ENCODE results near the gene TIPARP.

Gene TIPARP

DNA sequence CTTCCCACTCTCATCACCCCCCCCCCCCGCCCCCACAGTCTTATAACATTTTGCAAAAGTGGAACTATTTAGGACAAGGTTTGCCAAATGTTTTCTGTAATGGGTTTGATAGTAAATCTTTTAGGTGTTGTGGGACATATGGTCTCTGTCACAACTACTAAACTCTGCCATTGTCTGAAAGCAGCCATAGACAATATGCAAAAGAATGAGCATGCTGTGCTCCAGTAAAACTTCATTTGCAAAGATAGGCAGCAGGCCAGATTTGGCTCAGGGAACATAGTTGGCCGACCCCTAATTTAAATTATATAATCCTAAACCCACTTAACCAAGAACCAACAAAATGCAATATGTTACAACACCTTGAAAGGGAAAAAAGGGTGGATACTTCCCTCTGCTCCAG is 46.4 kb downstream of the TIPARP start:
- TF ChIP-seq, protein P1, sequence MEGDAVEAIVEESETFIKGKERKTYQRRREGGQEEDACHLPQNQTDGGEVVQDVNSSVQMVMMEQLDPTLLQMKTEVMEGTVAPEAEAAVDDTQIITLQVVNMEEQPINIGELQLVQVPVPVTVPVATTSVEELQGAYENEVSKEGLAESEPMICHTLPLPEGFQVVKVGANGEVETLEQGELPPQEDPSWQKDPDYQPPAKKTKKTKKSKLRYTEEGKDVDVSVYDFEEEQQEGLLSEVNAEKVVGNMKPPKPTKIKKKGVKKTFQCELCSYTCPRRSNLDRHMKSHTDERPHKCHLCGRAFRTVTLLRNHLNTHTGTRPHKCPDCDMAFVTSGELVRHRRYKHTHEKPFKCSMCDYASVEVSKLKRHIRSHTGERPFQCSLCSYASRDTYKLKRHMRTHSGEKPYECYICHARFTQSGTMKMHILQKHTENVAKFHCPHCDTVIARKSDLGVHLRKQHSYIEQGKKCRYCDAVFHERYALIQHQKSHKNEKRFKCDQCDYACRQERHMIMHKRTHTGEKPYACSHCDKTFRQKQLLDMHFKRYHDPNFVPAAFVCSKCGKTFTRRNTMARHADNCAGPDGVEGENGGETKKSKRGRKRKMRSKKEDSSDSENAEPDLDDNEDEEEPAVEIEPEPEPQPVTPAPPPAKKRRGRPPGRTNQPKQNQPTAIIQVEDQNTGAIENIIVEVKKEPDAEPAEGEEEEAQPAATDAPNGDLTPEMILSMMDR (IDR thresholded peaks at IDR 0.05) = no peak
- no peak for TF ChIP-seq ZFX (IDR thresholded peaks at IDR 0.05; ENCODE audit: borderline replicate concordance)
- no peak overlapping the region for H3K27ac ChIP-seq

DNA sequence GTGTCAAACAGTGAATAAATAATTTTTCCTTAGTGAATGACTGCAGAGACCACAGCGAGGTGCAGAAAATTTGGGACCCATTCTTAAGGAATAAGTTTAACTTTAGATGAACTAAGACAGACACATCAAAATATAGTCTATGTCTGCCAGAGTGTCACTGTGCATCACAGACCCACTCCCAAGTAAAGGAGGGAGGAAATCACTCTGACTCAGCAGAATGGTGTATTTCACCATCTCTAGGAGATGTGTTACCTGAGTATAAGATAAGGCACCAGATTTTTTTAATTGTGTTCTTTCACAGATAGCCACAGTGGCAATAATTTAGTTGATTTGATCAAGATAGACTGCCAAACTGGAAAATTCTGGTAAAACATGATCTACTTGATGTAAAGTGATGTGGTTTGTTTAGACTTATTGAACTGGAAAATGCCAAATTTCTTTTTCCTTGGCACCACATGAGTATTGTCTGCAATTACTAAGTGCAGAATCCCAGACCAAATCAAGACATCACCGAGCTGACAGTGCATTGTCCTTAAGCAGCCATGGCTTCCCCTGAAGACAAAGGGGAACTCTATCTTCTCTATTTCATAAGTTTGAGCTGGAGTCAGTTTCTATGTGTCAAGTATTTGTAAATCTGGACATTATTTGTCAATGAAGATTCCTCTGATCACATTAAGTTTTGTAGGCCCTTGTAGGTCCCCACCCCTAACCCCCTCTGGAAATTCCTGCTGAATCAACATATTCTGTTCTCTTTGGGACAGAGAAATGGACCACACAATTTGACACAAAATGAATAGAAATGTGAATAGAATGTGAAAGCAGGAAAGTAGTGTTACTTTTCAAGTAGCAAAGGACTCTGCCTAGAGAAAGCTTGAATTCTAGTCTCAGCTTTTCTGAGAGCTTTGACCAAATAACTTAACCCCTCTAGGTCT is 47.6 kb downstream of the TIPARP start:
- H3K27ac ChIP-seq = no peak overlapping the region
- TF ChIP-seq ZFX (IDR thresholded peaks at IDR 0.05; ENCODE audit: borderline replicate concordance) = no peak
- TF ChIP-seq, protein P1 (IDR thresholded peaks at IDR 0.05) = no peak

DNA sequence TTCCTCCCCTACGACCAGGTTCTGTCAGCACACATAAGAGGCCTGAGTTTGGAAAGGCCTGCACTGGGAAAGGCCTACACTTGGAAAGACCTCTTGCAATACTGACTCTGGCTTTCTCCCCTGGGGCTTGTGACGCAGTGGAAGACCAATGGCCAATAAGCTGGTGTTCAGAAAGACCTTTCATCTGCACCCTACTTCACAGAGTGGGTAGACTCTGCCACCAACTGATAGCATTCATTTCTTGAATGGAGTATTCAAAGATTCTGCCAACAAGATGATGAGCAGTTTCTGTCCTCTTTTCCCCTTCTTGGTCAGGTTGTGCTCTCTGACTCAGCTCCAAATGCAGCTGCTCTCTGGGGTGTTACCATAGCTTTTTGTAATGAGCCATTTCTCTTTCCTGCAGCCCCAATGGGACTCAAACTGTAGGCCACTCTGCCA is 48.8 kb downstream of the TIPARP start:
- TF ChIP-seq, protein P1 (IDR thresholded peaks at IDR 0.05) = no peak
- TF ChIP-seq ZFX (IDR thresholded peaks at IDR 0.05; ENCODE audit: borderline replicate concordance) = no peak
- H3K27ac ChIP-seq = no peak overlapping the region

DNA sequence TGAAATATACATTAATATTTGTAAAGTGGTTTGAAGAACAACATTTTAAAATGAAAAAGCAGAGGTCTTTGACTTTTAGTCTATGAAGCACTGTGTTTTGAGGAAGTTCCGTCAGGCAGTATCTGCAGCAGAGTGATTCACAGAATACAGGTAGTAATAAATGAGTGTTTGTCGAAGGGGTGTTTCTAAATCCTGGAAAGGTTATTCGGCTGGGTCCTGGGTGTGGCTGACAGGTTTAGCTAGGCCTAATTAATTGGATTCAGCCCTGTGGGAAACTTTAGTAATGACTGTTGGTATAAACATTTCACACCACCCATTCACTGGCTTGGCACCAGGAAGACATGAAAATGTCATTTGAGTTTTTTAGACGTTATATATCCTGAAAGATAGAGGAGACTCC is 51.3 kb downstream of the TIPARP start:
- no peak for TF ChIP-seq ZFX (IDR thresholded peaks at IDR 0.05; ENCODE audit: borderline replicate concordance)
- TF ChIP-seq, protein P1 (IDR thresholded peaks at IDR 0.05) = no peak
- H3K27ac ChIP-seq = no peak overlapping the region

DNA sequence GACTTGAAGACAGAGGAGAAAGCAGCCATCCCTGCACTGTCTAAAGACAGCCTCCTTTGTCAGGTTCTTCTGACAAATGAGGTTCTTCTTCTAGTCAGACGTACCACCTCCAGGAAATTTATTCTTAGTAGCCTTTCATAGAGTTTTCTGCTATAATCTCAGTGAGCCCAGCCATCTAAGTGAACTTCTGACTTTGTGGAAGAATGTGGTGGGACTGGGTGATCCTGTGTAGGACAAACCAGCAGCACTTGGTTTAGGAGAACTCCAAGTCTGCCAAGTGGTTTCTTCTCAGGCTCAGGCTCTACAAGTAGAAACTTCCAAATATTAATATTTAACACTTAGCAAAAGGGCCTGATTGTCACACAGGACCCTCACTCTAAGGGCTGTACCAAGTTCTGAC is 52.1 kb downstream of the TIPARP start:
- no peak overlapping the region for H3K27ac ChIP-seq
- TF ChIP-seq, protein P1 (IDR thresholded peaks at IDR 0.05) = no peak
- TF ChIP-seq ZFX (IDR thresholded peaks at IDR 0.05; ENCODE audit: borderline replicate concordance) = no peak

DNA sequence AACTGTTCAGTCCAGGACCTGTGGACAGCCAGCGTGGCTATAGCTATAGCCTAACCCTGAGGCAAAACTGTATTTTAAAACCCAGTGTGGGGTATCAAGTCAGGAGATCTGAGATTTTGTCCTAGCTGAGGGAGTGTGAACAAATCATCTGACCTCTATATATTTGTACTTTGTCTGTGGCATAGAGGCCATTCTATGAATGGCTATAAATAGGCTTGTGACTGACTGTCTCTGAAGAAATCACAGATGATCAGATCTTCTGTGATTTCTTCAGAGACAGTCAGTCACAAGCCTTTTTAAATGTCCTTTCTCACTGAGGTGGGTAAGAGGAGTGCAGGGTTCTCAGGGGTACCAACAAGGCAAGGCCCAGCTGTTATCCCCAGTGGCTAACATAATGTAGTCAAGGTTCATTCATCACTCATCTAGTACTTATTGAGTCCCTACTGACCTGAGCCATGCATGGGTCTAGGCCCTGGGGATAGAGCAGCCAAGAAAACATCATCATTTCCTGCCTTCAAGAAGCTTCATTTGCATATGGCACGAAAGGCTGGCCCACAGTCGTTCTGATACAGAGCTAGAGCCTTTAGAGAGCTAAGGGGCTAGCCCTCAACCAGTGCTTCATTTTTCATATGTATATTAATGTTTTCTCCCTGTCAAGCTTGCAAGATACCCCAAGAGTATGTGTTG is 53.3 kb downstream of the TIPARP start:
- H3K27ac ChIP-seq = no peak overlapping the region
- TF ChIP-seq, protein P1 (IDR thresholded peaks at IDR 0.05) = no peak
- no peak for TF ChIP-seq ZFX (IDR thresholded peaks at IDR 0.05; ENCODE audit: borderline replicate concordance)
